ENCODE data around the gene CCDC51.

CCDC51 gene

DNA sequence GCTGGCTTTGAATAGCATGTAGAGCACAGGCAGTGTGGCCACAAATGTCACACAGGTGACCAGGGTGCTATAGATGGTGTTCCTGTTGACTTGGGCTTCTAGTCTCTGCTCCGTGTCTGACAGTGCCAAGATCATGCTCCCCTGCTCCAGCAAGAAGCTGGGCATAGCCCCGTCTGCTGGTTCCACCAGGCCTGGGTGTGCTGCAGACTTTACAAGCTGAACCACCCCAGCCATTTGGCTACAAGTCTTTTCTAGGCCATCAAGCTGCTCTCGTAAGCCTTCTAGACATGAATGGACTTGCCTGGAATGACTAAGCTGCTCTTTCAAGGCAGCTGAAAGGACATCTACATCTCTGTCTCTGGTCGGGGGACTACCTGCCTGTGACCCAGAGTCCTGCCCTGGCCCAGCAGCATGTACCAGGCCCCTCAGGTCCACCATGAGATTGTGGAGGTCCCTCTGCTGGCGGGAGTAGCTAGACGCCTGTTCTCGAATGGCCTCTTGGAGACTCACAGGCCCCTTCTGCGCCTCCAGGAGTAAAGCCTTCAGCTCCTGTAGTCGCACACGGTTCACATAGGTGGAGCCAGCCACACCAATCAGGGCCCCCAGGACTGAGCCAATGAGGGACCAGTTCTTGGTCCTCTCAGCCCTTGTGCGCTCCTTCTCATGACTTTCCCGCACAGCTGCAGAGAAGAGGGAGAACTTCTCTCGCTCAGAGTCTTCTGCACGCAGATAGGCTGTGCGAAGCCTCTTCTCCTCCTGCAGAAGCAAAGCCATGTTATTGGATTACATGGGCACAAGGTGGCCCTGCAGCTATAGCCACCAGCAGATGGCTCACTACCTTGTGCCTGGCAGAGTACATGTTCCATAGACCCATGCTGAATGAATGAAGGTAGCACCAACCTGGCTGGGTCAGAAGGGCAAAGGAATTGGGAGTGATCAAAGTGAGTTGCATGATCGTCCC is 7.2 kb downstream of the CCDC51 start:
- DNase-seq = peak; percentile 15

GRCh38 chr3:48431224-48432029 is 8.5 kb downstream of the CCDC51 start:
- no peak for DNase-seq

DNA sequence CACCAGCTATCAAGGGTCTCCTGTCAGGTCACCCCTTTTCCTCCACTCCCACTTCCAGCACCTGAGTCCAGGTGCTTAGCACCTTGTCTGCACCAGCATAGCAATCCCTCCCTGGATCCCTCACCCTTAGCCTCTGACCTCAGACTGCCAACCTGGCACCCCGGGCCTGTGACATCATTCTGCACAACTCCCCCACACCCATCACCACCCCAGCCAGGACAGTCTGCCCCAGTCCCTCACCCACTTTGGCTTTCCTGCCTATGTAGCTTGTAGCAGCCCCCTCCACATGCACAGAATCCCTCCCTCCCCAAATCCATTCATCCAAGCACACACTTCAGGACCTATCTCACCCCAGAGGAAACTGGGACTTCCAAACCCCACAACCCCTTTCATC is 9.2 kb downstream of the CCDC51 start:
- no peak for DNase-seq

DNA sequence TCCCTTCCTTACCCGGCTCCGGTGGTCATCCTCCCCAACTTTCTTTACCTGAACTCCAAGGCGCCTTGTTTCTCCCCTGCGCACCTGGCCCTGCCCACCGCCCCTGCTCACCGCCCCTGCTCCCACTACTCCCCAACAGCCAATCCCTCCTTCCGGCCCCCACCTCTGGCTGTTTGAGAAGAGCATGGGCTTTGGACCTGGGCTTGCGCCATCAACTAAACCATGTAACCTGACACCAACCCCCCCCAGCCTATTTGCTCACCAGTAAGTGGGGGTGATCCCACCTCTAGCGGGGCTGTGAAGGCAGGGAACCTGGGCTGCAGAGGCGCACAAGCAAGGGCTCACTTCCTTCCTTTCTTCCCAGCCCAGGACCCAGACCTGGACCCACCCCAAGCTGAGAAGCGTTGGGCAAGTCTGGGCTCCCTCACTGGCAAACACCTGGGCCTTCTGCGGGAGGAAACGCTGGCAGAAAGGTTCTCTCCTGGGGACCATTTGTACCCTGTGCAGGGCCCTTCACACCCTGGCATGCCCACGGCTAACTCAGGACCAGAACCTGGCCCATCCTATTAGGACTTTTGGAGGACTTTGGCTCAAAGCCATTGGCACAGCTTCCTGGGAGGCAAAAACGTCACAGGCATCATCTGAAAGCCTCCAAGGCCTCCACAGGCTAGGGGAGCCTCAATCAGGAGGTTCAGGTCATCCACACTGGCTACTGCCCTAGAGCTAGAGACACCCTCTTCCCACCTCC is 9.8 kb downstream of the CCDC51 start, which contains the start of gene PLXNB1:
PLXNB1 (minus strand) TSS at position 127 of the 748 bp plus-strand sequence. CDS start 5,475 bp downstream, outside the sequence.
- no peak for DNase-seq

DNA sequence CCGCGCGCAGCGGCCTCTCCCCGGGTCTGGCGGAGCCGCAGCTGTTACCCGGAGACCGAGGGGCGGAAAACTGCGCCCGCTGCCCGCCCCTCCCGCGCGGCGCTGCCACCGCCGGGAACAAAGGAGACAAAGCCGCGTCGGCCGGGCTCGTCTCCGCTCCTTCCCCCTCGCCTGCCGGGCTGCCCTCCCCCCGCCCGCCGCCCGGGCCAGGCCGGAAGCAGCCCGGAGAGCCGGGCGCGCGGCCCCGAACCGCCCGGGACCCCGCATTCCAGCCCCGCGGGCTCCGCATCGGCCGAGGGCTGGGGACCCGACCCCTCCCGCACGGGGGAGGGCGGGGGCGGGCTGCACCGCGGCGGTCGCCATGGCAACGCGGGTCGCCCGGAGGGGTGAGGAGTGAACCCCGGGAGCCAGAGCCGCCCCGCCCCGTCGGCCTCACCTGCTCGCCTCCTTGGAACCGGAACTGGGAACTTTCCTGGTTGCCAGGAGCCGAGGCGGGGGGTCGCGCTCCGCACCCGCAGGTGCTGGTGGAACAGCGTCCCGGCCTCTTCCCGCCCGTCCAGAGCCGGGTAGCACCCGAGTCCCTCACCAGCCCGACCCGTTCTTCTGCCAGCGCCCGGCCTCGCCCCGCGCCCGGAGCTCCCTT is 10.5 kb downstream of the CCDC51 start:
- no peak for DNase-seq

GRCh38 chr3:48428572-48429316 is 11.2 kb downstream of the CCDC51 start:
- no peak for DNase-seq

- DNase-seq = no peak
Observed at GRCh38 chr3:48428088-48428571, 11.8 kb downstream of the CCDC51 start.

- DNase-seq = no peak
Observed at GRCh38 chr3:48427630-48427962, 12.3 kb downstream of the CCDC51 start.

GRCh38 chr3:48426944-48427629 is 12.8 kb downstream of the CCDC51 start:
- no peak for DNase-seq

- DNase-seq = no peak
Observed at GRCh38 chr3:48426401-48426909, 13.5 kb downstream of the CCDC51 start.

GRCh38 chr3:48425281-48425812 is 14.6 kb downstream of the CCDC51 start:
- no peak for DNase-seq

GRCh38 chr3:48423883-48424695 is 15.8 kb downstream of the CCDC51 start:
- DNase-seq = no peak

DNA sequence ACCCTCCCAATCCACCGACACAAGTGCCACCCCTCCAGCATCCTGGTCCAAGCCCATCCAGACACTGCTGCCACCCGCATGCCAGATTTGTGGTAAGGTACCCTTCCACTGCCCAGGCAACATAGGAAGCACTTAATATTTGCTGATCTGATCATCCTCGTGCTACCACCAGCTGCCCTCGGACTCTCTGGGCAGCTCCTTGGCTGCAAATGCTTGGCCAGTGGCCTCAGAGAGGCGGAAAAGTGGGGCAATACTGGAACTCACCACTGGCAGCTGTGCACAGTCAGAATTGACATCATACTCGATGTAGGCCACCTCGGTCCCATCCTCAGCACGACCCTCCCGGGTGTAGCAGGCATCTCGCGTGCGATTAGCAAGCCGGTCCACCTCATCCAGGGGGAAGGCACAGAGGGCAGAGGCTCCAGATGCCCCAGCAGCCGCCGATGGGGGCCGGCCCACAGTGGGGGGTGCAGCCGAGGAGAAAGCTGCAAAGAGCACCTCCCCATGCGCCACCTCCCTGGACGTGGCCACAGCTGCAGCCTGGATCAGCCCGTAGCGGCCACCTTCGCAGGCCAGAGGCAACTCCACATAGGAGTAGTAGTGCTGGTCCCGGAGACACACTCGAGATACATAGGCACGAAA is 16.6 kb downstream of the CCDC51 start:
- DNase-seq = no peak

- no peak for DNase-seq
Observed at GRCh38 chr3:48422681-48423080, 17.2 kb downstream of the CCDC51 start.

- no peak for DNase-seq
Observed at GRCh38 chr3:48422272-48422671, 17.6 kb downstream of the CCDC51 start.

- no peak for DNase-seq
Observed at GRCh38 chr3:48420561-48420960, 19.4 kb downstream of the CCDC51 start.

- DNase-seq = no peak
Observed at GRCh38 chr3:48419597-48419996, 20.3 kb downstream of the CCDC51 start.

DNA sequence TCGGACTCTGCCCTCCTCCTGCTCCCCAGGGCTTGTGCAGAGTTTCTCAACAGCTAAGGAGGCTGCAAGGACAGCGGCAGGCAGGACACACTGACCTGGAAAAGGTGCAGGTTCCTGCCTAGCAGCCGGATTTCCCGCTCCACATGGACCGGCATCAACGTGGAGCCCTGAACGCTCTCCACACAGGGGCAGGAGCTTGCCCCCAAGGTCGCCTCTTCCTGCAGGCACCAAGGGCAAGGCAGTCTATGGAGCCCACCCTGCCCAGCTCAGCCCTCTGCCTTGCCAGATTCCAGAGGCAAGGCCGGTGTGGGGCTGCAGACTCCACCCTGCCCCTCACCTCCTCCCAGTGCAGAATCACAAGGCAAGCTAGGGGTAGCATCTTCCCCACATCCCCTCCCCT is 20.8 kb downstream of the CCDC51 start:
- DNase-seq = no peak

GRCh38 chr3:48418651-48419050 is 21.3 kb downstream of the CCDC51 start:
- DNase-seq = no peak
